ENCODE results near the gene RBMS1.

The RBMS1 gene

DNA sequence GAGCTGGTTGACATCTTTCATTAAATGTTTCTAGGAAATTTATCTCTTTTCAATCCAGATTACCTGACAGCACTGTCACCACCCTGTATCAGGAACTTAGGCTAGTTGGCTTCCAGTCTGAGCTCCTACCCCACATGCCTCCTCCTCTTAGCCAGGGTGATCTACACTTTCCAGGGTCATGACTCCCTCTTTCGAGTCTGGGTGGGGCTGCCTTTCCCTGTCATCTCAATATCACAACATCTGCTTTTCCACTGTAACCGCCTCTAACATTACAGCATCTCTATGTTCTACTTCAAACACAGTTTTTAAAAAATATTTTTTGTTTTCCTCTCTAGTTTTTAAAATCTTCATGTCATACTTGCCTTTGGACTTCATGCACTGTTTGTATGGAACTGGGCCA is 129.2 kb downstream of the RBMS1 start:
- Histone ChIP-seq H3K79me2 (ENCODE audit: insufficient read depth, low read length) (peaks cover 92% of the 10 kb centered on the region), H3K36me3 (ENCODE audit: insufficient read depth, low read length) (peaks cover 48% of the 10 kb centered on the region), H3F3A (ENCODE audit: low read depth) (no peaks in the 10 kb centered on the region), H3K4me2 (ENCODE audit: low read depth, low read length, poor library complexity, severe bottlenecking) (no peak overlapping the region), H3K27me3 (ENCODE audit: insufficient read depth, low read length, poor library complexity, severe bottlenecking) (no peaks in the 10 kb centered on the region), H3K4me3 (ENCODE audit: low read length, poor library complexity, severe bottlenecking) (no peak overlapping the region), H3K4me1 (ENCODE audit: insufficient read depth, low read length, poor library complexity, severe bottlenecking) (peaks cover 29% of the 10 kb centered on the region), H3K9me2 (replicated peaks; ENCODE audit: low read depth, low read length) (no peaks in the 10 kb centered on the region), H3K9me3 (ENCODE audit: insufficient read depth, low read depth, low read length) (no peaks in the 10 kb centered on the region), H3K9ac (ENCODE audit: low read depth, low read length, poor library complexity, severe bottlenecking) (no peak overlapping the region), H2AFZ (ENCODE audit: low read length) (no peak overlapping the region), H4K20me1 (ENCODE audit: insufficient read depth, low read length, poor library complexity, severe bottlenecking) (no peaks in the 10 kb centered on the region)
- TF ChIP-seq, protein P1, sequence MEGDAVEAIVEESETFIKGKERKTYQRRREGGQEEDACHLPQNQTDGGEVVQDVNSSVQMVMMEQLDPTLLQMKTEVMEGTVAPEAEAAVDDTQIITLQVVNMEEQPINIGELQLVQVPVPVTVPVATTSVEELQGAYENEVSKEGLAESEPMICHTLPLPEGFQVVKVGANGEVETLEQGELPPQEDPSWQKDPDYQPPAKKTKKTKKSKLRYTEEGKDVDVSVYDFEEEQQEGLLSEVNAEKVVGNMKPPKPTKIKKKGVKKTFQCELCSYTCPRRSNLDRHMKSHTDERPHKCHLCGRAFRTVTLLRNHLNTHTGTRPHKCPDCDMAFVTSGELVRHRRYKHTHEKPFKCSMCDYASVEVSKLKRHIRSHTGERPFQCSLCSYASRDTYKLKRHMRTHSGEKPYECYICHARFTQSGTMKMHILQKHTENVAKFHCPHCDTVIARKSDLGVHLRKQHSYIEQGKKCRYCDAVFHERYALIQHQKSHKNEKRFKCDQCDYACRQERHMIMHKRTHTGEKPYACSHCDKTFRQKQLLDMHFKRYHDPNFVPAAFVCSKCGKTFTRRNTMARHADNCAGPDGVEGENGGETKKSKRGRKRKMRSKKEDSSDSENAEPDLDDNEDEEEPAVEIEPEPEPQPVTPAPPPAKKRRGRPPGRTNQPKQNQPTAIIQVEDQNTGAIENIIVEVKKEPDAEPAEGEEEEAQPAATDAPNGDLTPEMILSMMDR (conservative IDR thresholded peaks at IDR 0.05; ENCODE audit: low read length), result no peak
- no peak for TF ChIP-seq EZH2phosphoT487 (IDR thresholded peaks at IDR 0.05; ENCODE audit: borderline replicate concordance)

DNA sequence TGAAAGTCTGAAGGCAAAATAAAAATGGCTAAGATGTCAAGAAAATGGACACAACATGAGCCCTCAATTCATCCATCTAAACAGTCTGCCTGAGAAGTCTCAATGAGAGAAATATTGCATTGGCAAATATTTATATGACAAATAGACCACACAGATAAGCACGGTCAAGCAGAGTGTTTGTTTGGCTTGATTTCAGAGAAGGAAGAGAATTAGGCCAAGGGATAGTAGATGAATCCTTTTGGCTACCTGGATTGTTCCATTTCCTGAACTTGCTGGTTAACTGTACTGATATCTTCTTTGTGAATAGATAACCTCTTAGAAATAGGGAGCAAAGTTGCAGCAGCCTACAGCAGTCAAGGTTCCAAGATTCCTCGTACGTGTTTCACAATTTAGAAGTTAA is 129.6 kb downstream of the RBMS1 start:
- Histone ChIP-seq H3K9me2 (replicated peaks; ENCODE audit: low read depth, low read length) (no peaks in the 10 kb centered on the region), H3K9me3 (ENCODE audit: insufficient read depth, low read depth, low read length) (no peaks in the 10 kb centered on the region), H4K20me1 (ENCODE audit: insufficient read depth, low read length, poor library complexity, severe bottlenecking) (no peaks in the 10 kb centered on the region), H3F3A (ENCODE audit: low read depth) (no peaks in the 10 kb centered on the region), H2AFZ (ENCODE audit: low read length) (no peak overlapping the region), H3K4me3 (ENCODE audit: low read length, poor library complexity, severe bottlenecking) (no peak overlapping the region), H3K4me2 (ENCODE audit: low read depth, low read length, poor library complexity, severe bottlenecking) (no peak overlapping the region), H3K79me2 (ENCODE audit: insufficient read depth, low read length) (peaks cover 92% of the 10 kb centered on the region), H3K27me3 (ENCODE audit: insufficient read depth, low read length, poor library complexity, severe bottlenecking) (no peaks in the 10 kb centered on the region), H3K9ac (ENCODE audit: low read depth, low read length, poor library complexity, severe bottlenecking) (no peak overlapping the region), H3K36me3 (ENCODE audit: insufficient read depth, low read length) (peaks cover 52% of the 10 kb centered on the region), H3K4me1 (ENCODE audit: insufficient read depth, low read length, poor library complexity, severe bottlenecking) (peaks cover 25% of the 10 kb centered on the region)
- TF ChIP-seq, protein P1 (conservative IDR thresholded peaks at IDR 0.05; ENCODE audit: low read length), result no peak
- no peak for TF ChIP-seq EZH2phosphoT487 (IDR thresholded peaks at IDR 0.05; ENCODE audit: borderline replicate concordance)

DNA sequence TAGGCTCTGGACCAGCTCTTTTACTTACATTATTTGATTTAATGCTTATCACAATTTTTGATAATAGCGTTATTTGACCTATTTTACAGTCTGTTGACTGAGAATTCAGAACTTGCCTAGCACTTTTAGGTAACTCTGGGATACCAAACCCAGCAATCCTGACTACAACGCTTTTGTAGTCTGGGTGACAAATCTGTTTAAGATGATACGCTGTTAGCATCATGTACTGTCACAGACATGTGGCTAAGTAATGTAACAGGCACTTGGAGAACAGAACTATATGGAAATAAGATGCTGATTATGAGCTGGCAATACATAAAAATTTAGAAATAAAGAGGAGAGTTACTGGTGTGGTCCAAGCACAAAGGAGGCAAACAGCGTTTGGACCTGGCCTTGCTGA is 130.6 kb downstream of the RBMS1 start:
- H3K9me2 ChIP-seq (replicated peaks; ENCODE audit: low read depth, low read length), result no peaks in the 10 kb centered on the region
- no peak overlapping the region for H2AFZ ChIP-seq (ENCODE audit: low read length)
- no peaks in the 10 kb centered on the region for H3K9me3 ChIP-seq (ENCODE audit: insufficient read depth, low read depth, low read length)
- peaks cover 92% of the 10 kb centered on the region for H3K79me2 ChIP-seq (ENCODE audit: insufficient read depth, low read length)
- no peaks in the 10 kb centered on the region for H4K20me1 ChIP-seq (ENCODE audit: insufficient read depth, low read length, poor library complexity, severe bottlenecking)
- no peaks in the 10 kb centered on the region for H3F3A ChIP-seq (ENCODE audit: low read depth)
- H3K4me2 ChIP-seq (ENCODE audit: low read depth, low read length, poor library complexity, severe bottlenecking), result no peak overlapping the region
- TF ChIP-seq EZH2phosphoT487 (IDR thresholded peaks at IDR 0.05; ENCODE audit: borderline replicate concordance), result no peak
- TF ChIP-seq, protein P1 (conservative IDR thresholded peaks at IDR 0.05; ENCODE audit: low read length), result no peak
- H3K36me3 ChIP-seq (ENCODE audit: insufficient read depth, low read length), result peaks cover 53% of the 10 kb centered on the region
- H3K27me3 ChIP-seq (ENCODE audit: insufficient read depth, low read length, poor library complexity, severe bottlenecking), result no peaks in the 10 kb centered on the region
- H3K4me1 ChIP-seq (ENCODE audit: insufficient read depth, low read length, poor library complexity, severe bottlenecking), result peaks cover 17% of the 10 kb centered on the region
- no peak overlapping the region for H3K9ac ChIP-seq (ENCODE audit: low read depth, low read length, poor library complexity, severe bottlenecking)
- no peak overlapping the region for H3K4me3 ChIP-seq (ENCODE audit: low read length, poor library complexity, severe bottlenecking)
